ENCODE results near the gene FBXL17.

The FBXL17 gene

GRCh38 chr5:107975568-107975967, 406.3 kb downstream of the FBXL17 start (continued):
- TF ChIP-seq ZNF266 (tag by site-specific recombination; IDR thresholded peaks at IDR 0.05; ENCODE audit: low read depth), result no peak

- POLR2A ChIA-PET, result no interaction called here
- Histone ChIP-seq H3K27ac (ENCODE audit: extremely low read depth, low read depth, low read length) (no peak overlapping the region), H3K36me3 (ENCODE audit: control insufficient read depth in 2 of 2, insufficient read depth in 1 of 2, low read length in 2 of 2) (no peaks in the 10 kb centered on the region), H3K9me3 (ENCODE audit: control insufficient read depth, insufficient read depth, low read depth, low read length) (no peaks in the 10 kb centered on the region), H3K4me3 (ENCODE audit: low read depth, low read length) (no peak overlapping the region), H3K4me1 (ENCODE audit: control insufficient read depth, insufficient read depth, low read length) (no peaks in the 10 kb centered on the region)
- CTCF ChIA-PET, result interaction anchor here (0.6 kb wide), 1 partner anchor 8 kb away, joined by 3 read pairs; no protein-coding TSS in a partner anchor
- TF ChIP-seq ZNF585B (tag by site-specific recombination; IDR thresholded peaks at IDR 0.05) (no peak), ZNF311 (tag by site-specific recombination; IDR thresholded peaks at IDR 0.05; ENCODE audit: borderline replicate concordance) (no peak), ZNF280C (tag by site-specific recombination; IDR thresholded peaks at IDR 0.05) (no peak), ZNF580 (tag by site-specific recombination; IDR thresholded peaks at IDR 0.05) (no peak), SETDB1 (IDR thresholded peaks at IDR 0.05; ENCODE audit: insufficient read length, low read length) (no peak), ZBTB21 (tag by site-specific recombination; IDR thresholded peaks at IDR 0.05) (no peak)
Measured at GRCh38 chr5:107971846-107972245, 410.1 kb downstream of the FBXL17 start.

- no peaks in the 10 kb centered on the region for H3K9me3 ChIP-seq (ENCODE audit: control insufficient read depth, insufficient read depth, low read depth, low read length)
- no peak overlapping the region for H3K4me3 ChIP-seq (ENCODE audit: low read depth, low read length)
- H3K36me3 ChIP-seq (ENCODE audit: control insufficient read depth in 2 of 2, insufficient read depth in 1 of 2, low read length in 2 of 2), result no peaks in the 10 kb centered on the region
- ChIA-PET POLR2A (no interaction called here), CTCF (no interaction called here)
- H3K4me1 ChIP-seq (ENCODE audit: control insufficient read depth, insufficient read depth, low read length), result 0 out of 2 replicates have a peak, but pooled peaks cover 2% of the 10 kb centered on the region
- H3K27ac ChIP-seq (ENCODE audit: extremely low read depth, low read depth, low read length), result no peak overlapping the region
- no peak for TF ChIP-seq GLIS2 (tag by site-specific recombination; IDR thresholded peaks at IDR 0.05)
- no peak for TF ChIP-seq SCRT1 (tag by site-specific recombination; IDR thresholded peaks at IDR 0.05; ENCODE audit: borderline replicate concordance)
- TF ChIP-seq ZIC2 (tag by site-specific recombination; IDR thresholded peaks at IDR 0.05), result no peak
- no peak for TF ChIP-seq ZNF184 (tag by site-specific recombination; IDR thresholded peaks at IDR 0.05)
- no peak for TF ChIP-seq ZNF561 (tag by site-specific recombination; IDR thresholded peaks at IDR 0.05; ENCODE audit: borderline replicate concordance)
- TF ChIP-seq KLF7 (tag by site-specific recombination; IDR thresholded peaks at IDR 0.05; ENCODE audit: borderline replicate concordance), result no peak
- TF ChIP-seq KLF10 (tag by site-specific recombination; IDR thresholded peaks at IDR 0.05), result no peak
- no peak for TF ChIP-seq ZNF214 (tag by site-specific recombination; IDR thresholded peaks at IDR 0.05; ENCODE audit: borderline replicate concordance)
- no peak for TF ChIP-seq HOXC10 (CRISPR knock-in tag; IDR thresholded peaks at IDR 0.05)
- no peak for TF ChIP-seq ZNF426 (tag by site-specific recombination; IDR thresholded peaks at IDR 0.05)
- no peak for TF ChIP-seq ZNF354C (tag by site-specific recombination; IDR thresholded peaks at IDR 0.05; ENCODE audit: borderline replicate concordance, low read depth)
- no peak for TF ChIP-seq ZNF132 (tag by site-specific recombination; IDR thresholded peaks at IDR 0.05; ENCODE audit: borderline replicate concordance)
- no peak for TF ChIP-seq SALL2 (tag by site-specific recombination; IDR thresholded peaks at IDR 0.05; ENCODE audit: borderline replicate concordance)
- no peak for TF ChIP-seq ZNF280D (tag by site-specific recombination; IDR thresholded peaks at IDR 0.05)
- no peak for TF ChIP-seq OVOL3 (tag by site-specific recombination; IDR thresholded peaks at IDR 0.05)
- TF ChIP-seq ZNF169 (tag by site-specific recombination; IDR thresholded peaks at IDR 0.05), result no peak
- TF ChIP-seq ZBTB8A (tag by site-specific recombination; IDR thresholded peaks at IDR 0.05), result no peak
Measured at GRCh38 chr5:107969847-107970246, 412.1 kb downstream of the FBXL17 start.
